ENCODE results near the gene TMEM132D. TPM values are rescaled to one million over a fixed set of nuclear protein-coding genes. Genes with fewer than 3 reads are reported as not detected.

TMEM132D gene
- total and polyA plus RNA-seq, 2 of the 4 experiments (the other 2 are of a cell fraction) = not detected

GRCh38 chr12:129566800-129567199, 337.0 kb downstream of the TMEM132D start:
- dilution Hi-C loops (cut with HindIII; ENCODE audit: low sequenced_read_pairs, unreplicated experiment) = no loop called here
- CTCF ChIA-PET = no interaction called here

More at GRCh38 chr12:129566800-129567199, 337.0 kb downstream of the TMEM132D start:
- Histone ChIP-seq H2AFZ (replicated peaks; ENCODE audit: low read length, poor library complexity) (no peak overlapping the region), H3K14ac (replicated peaks; ENCODE audit: low read depth, low read length) (no peak overlapping the region), H4K5ac (ENCODE audit: low read depth, low read length) (no peak overlapping the region), H3K9ac (ENCODE audit: low read depth, low read length) (no peak overlapping the region), H3K18ac (ENCODE audit: low read depth, low read length) (no peak overlapping the region), H2BK120ac (ENCODE audit: low read depth, low read length) (no peak overlapping the region), H3K9me1 (ENCODE audit: insufficient read depth, low read length) (no peaks in the 10 kb centered on the region), H4K91ac (ENCODE audit: insufficient read depth, low read depth, low read length) (no peak overlapping the region), H3K27me3 (ENCODE audit: control insufficient read depth, insufficient read depth, low read length) (no peaks in the 10 kb centered on the region), H3K4me3 (ENCODE audit: insufficient read depth, low read depth, low read length) (no peak overlapping the region), H4K20me1 (ENCODE audit: insufficient read depth, low read length) (no peaks in the 10 kb centered on the region), H2BK5ac (ENCODE audit: low read depth, low read length, poor library complexity, severe bottlenecking) (no peak overlapping the region), H3K36me3 (ENCODE audit: control insufficient read depth, insufficient read depth, low read length) (no peaks in the 10 kb centered on the region), H3K56ac (ENCODE audit: extremely low read depth, insufficient read depth, low read length) (no peak overlapping the region), H3K79me1 (ENCODE audit: low read depth in 1 of 2, low read length in 2 of 2) (no peaks in the 10 kb centered on the region), H3K23ac (ENCODE audit: low read depth, low read length) (no peak overlapping the region), H3K9me3 (ENCODE audit: control insufficient read depth, insufficient read depth, low read length) (peaks cover 16% of the 10 kb centered on the region), H2AK5ac (ENCODE audit: low read depth, low read length) (no peak overlapping the region), H2AK9ac (replicated peaks; ENCODE audit: low read depth, low read length, poor library complexity) (no peak overlapping the region), H2BK20ac (ENCODE audit: low read depth, low read length) (no peak overlapping the region), H3K4me2 (ENCODE audit: low read depth, low read length) (no peak overlapping the region), H3K4ac (ENCODE audit: low read depth, low read length) (no peak overlapping the region), H3K27ac (ENCODE audit: insufficient read depth, low read length) (no peak overlapping the region), H3K4me1 (ENCODE audit: control insufficient read depth, insufficient read depth, low read length) (no peaks in the 10 kb centered on the region), H4K8ac (ENCODE audit: low read depth in 2 of 2, low read length in 2 of 2) (no peak overlapping the region), H2BK15ac (ENCODE audit: low read depth, low read length) (no peak overlapping the region)
- TF ChIP-seq BHLHE40 (IDR thresholded peaks at IDR 0.05; ENCODE audit: low read depth, low read length) (no peak), USF2 (IDR thresholded peaks at IDR 0.05; ENCODE audit: low read depth, low read length) (no peak), POLR2A (IDR thresholded peaks at IDR 0.05; ENCODE audit: low read depth, low read length) (no peak)
- POLR2A ChIA-PET (ENCODE audit: unreplicated experiment) = no interaction called here
- 38% methylated on average over 4 of the region's 5 CpGs; no CpG with 5 or more reads in 1 of the 2 experiments for WGBS, 2 experiments (ENCODE audit: extremely low coverage in 2 of 2, insufficient read length in 1 of 2)
- no peak for ATAC-seq (ENCODE audit: low read depth)
- in situ Hi-C loops (cut with MboI; ENCODE audit: low sequenced_read_pairs) = no loop called here
- no peak for DNase-seq
- intact Hi-C loops (cut with micrococcal nuclease) = no loop called here
- no TSS peak for BruUV-seq (replicated peaks)
